ENCODE data around the gene AFTPH. TPM values are rescaled to one million over a fixed set of nuclear protein-coding genes. Genes with fewer than 3 reads are reported as not detected.

Gene AFTPH
- total RNA-seq, 1 experiment from 2014 or later: 13.5 TPM

DNA sequence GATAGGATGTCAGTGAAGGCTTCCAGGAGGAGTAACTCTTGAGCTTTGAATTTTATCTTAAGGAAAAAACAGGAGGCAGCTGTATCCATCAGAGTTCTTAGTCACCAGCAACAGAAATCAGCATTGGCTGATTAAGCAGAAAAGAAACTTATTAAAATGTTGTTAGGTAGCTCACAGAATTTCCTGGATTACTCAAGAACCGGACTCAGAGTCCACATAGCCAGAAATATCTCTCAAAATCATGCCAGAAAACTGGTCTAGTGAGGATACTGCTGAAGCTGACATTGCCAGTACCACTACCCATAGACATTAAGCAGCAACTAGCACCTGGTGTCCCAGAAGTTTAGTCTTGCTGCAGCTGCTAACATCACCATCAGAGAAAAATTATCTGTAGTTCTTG lies 10.1 kb upstream of the AFTPH start:
- no peak overlapping the region for H4K8ac ChIP-seq (replicated peaks; ENCODE audit: insufficient read length, low read depth, low read length)
- H3K79me2 ChIP-seq (ENCODE audit: insufficient read depth, low read length): no peaks in the 10 kb centered on the region
- no peak overlapping the region for H3K4me2 ChIP-seq (ENCODE audit: insufficient read depth, insufficient read length, low read length)
- H4K5ac ChIP-seq (ENCODE audit: insufficient read length, low read depth, low read length): no peak overlapping the region
- no peak overlapping the region for H3K56ac ChIP-seq (ENCODE audit: insufficient read length, low read depth, low read length)
- Mint-ChIP-seq H3K27ac (no peak overlapping the region), H3K36me3 (ENCODE audit: insufficient read depth in 1 of 3, low read depth in 3 of 3) (peaks cover 5 to 7% (median 6%) of the 10 kb centered on the region in 3 experiments; a peak in 3 of 7 replicates), H3K4me3 (no peak overlapping the region), H3K9me3 (peaks cover 9 to 11% of the 10 kb centered on the region in 2 experiments; a peak in 4 of 5 replicates), H3K27me3 (ENCODE audit: low read depth) (peaks cover 2% of the 10 kb centered on the region; the same call in 1 of the 2 replicates), H3K4me1 (0 out of 4 replicates have a peak, but pooled peaks cover 0 to 5% of the 10 kb centered on the region in 2 experiments)
- no peak overlapping the region for H2BK120ac ChIP-seq (ENCODE audit: low read depth, low read length, poor library complexity, severe bottlenecking)
- H4K91ac ChIP-seq (ENCODE audit: insufficient read length, low read depth, low read length): no peak overlapping the region
- no peak overlapping the region for H2BK15ac ChIP-seq (ENCODE audit: low read depth, low read length)
- no peak overlapping the region for H3T11ph ChIP-seq (ENCODE audit: low read length)
- no peak overlapping the region for H3K14ac ChIP-seq (ENCODE audit: insufficient read depth, low read length)
- H3K23ac ChIP-seq (ENCODE audit: insufficient read length, low read depth, low read length): no peak overlapping the region
- TF ChIP-seq, protein P1, sequence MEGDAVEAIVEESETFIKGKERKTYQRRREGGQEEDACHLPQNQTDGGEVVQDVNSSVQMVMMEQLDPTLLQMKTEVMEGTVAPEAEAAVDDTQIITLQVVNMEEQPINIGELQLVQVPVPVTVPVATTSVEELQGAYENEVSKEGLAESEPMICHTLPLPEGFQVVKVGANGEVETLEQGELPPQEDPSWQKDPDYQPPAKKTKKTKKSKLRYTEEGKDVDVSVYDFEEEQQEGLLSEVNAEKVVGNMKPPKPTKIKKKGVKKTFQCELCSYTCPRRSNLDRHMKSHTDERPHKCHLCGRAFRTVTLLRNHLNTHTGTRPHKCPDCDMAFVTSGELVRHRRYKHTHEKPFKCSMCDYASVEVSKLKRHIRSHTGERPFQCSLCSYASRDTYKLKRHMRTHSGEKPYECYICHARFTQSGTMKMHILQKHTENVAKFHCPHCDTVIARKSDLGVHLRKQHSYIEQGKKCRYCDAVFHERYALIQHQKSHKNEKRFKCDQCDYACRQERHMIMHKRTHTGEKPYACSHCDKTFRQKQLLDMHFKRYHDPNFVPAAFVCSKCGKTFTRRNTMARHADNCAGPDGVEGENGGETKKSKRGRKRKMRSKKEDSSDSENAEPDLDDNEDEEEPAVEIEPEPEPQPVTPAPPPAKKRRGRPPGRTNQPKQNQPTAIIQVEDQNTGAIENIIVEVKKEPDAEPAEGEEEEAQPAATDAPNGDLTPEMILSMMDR (conservative IDR thresholded peaks at IDR 0.05): no peak
- no peak overlapping the region for H3K9ac ChIP-seq (ENCODE audit: extremely low read depth, insufficient read length, low read length)
- no peak overlapping the region for H2BK12ac ChIP-seq (ENCODE audit: insufficient read length, low read depth, low read length)
- H3K18ac ChIP-seq (ENCODE audit: insufficient read length, low read depth, low read length): no peak overlapping the region
- H2BK5ac ChIP-seq (ENCODE audit: insufficient read length, low read length): no peak overlapping the region
- no peak for DNase-seq
- no peak overlapping the region for H3K4ac ChIP-seq (ENCODE audit: low read depth, low read length)
- no peak overlapping the region for H2AFZ ChIP-seq (ENCODE audit: low read length)
- no peaks in the 10 kb centered on the region for H3K27me3 ChIP-seq (ENCODE audit: insufficient read depth, low read length)
- no peaks in the 10 kb centered on the region for H3K4me1 ChIP-seq (ENCODE audit: insufficient read depth, low read length)
- no CpG with 5 or more reads among the region's 1 CpG for WGBS (ENCODE audit: extremely low coverage, insufficient read length, low lambda C conversion rate)
- H3K23me2 ChIP-seq (ENCODE audit: insufficient read length, low read depth, low read length, poor library complexity, severe bottlenecking): no peaks in the 10 kb centered on the region
- no peaks in the 10 kb centered on the region for H4K20me1 ChIP-seq (ENCODE audit: control insufficient read depth, insufficient read depth, insufficient read length)
- H3K79me1 ChIP-seq (ENCODE audit: insufficient read depth, low read depth, low read length, poor library complexity, severe bottlenecking): no peaks in the 10 kb centered on the region
- H3K9me3 ChIP-seq (ENCODE audit: control insufficient read depth, low read depth, low read length): no peaks in the 10 kb centered on the region
- no peak overlapping the region for H3K27ac ChIP-seq (ENCODE audit: insufficient read length, low read depth, low read length)
- no peak overlapping the region for H2AK5ac ChIP-seq (ENCODE audit: insufficient read length, low read length)
- no peak overlapping the region for H2BK20ac ChIP-seq (ENCODE audit: low read depth, low read length, poor library complexity, severe bottlenecking)

Measured in H9 (cell line).